K562 (cell line): ENCODE results near the gene MESP1. TPM values are rescaled to one million over a fixed set of nuclear protein-coding genes. Genes with fewer than 3 reads are reported as not detected.

ENCODE experiments used
- CAMTA2 ChIP-seq: fragments of 250-450 bp; sonication (Bioruptor Pico); conservative IDR thresholded peaks from 2 replicates; pipeline ENCODE4 v1.5.1; 2022
- CBX8 ChIP-seq: fragments of 200-600 bp; sonication (generic); IDR thresholded peaks from 2 replicates; pipeline ENCODE4 v1.6.1; 2012; ENCODE audit warnings: borderline replicate concordance, mixed run types, low read depth, mild to moderate bottlenecking, moderate library complexity, mixed read lengths, low read length, control low read depth, inconsistent platforms; ENCODE audit not compliant: poor library complexity, severe bottlenecking; ENCODE audit errors: extremely low read depth
- CLOCK ChIP-seq: fragments of 250-450 bp; sonication (Bioruptor Pico); IDR thresholded peaks from 2 replicates; pipeline ENCODE4 v1.4.0; 2020; ENCODE audit warnings: mild to moderate bottlenecking, moderate library complexity, borderline replicate concordance
- GTF2F1 ChIP-seq: IDR thresholded peaks from 2 replicates; pipeline ENCODE4 v1.6.1; 2011; ENCODE audit warnings: low read depth, low read length, improper control_type of control experiment
- MTF1 ChIP-seq: fragments of 250-450 bp; sonication (Bioruptor Pico); IDR thresholded peaks from 2 replicates; pipeline ENCODE4 v1.9.0; 2021; ENCODE audit warnings: moderate library complexity, mild to moderate bottlenecking, inconsistent platforms, borderline replicate concordance
- RAD21 ChIP-seq, 2 experiments: fragments of 250-450 bp in 1 of 2; fragments of 450-650 bp in 1 of 2; sonication (Bioruptor Pico) in 1 of 2; formaldehyde crosslinking in 1 of 2; IDR thresholded peaks in 1 of 2; conservative IDR thresholded peaks in 1 of 2; 2 replicates each; pipeline versions ENCODE4 v1.4.0 to v1.8.0; 2020 to 2022; ENCODE audit warnings: mild to moderate bottlenecking in 2 of 2, moderate library complexity in 1 of 2
- SREBF1 ChIP-seq: fragments of 150-350 bp; IDR thresholded peaks from 2 replicates; pipeline ENCODE4 v1.6.1; 2014; ENCODE audit warnings: antibody characterized with exemption, low read depth, low read length, borderline replicate concordance
- SRSF7 ChIP-seq: fragments of 200-400 bp; formaldehyde crosslinking; optimal IDR thresholded peaks from 2 replicates; pipeline ENCODE3; 2017; ENCODE audit warnings: mild to moderate bottlenecking, low read depth, low read length
- TFAP4 ChIP-seq: sonication (generic); formaldehyde crosslinking; IDR thresholded peaks from 2 replicates; pipeline ENCODE4 v1.8.0; 2022; ENCODE audit warnings: missing genetic modification reagents, mild to moderate bottlenecking, moderate library complexity, borderline replicate concordance
- ZBTB11 ChIP-seq, 3 experiments: fragments of 200-800 bp in 1 of 3; fragments of 250-450 bp in 1 of 3; fragments of 450-650 bp in 1 of 3; sonication (Bioruptor Pico) in 1 of 3; sonication (Bioruptor generic) in 1 of 3; formaldehyde crosslinking in 1 of 3; IDR thresholded peaks; 2 replicates each; pipeline versions ENCODE4 v1.6.1 to v1.8.0; 2016 to 2022; ENCODE audit warnings: mild to moderate bottlenecking in 2 of 3, missing genetic modification characterization in 2 of 3, missing compliant biosample characterization in 1 of 3, moderate library complexity in 1 of 3
- ZFP30 ChIP-seq: fragments of 250-450 bp; sonication (Bioruptor Pico); IDR thresholded peaks from 2 replicates; pipeline ENCODE4 v1.8.0; 2022; ENCODE audit warnings: moderate library complexity, mild to moderate bottlenecking, inconsistent platforms, borderline replicate concordance
- ZKSCAN8 ChIP-seq: fragments of 200-800 bp; sonication (Bioruptor generic); IDR thresholded peaks from 2 replicates; pipeline ENCODE4 v1.6.1; 2016; ENCODE audit warnings: missing genetic modification characterization, missing compliant biosample characterization
- ZNF830 ChIP-seq: fragments of 250-450 bp; sonication (Bioruptor Pico); IDR thresholded peaks from 2 replicates; pipeline ENCODE4 v1.5.0; 2021; ENCODE audit warnings: mild to moderate bottlenecking
- polyA plus RNA-seq, 8 experiments: library from polyadenylated mRNA; depleted of rRNA in 4 of 8; stranded (reverse) in 5 of 8; unstranded in 3 of 8; fragments of >200 nt; fragmentation: Nextera tagmentation in 2 of 8; fragmentation: Illumina TruSeq in 1 of 8; extraction: Ambion mirVana in 2 of 8; extraction: Trizol in 1 of 8; gene quantifications; 2 replicates each; pipeline versions ENCODE4 v1.2.1 to v1.2.3, GENCODE V29; 2011 to 2014; ENCODE audit warnings: inconsistent platforms in 1 of 8, missing spikeins in 1 of 8
- total RNA-seq, 7 experiments: library from RNA; depleted of rRNA in 6 of 7; stranded (reverse); fragments of >200 nt in 6 of 7; fragmentation: Illumina TruSeq in 2 of 7; extraction: Trizol in 2 of 7; gene quantifications; 2 replicates each; pipeline versions ENCODE4 v1.2.1 to v1.2.3, GENCODE V29; 2011 to 2021; ENCODE audit warnings: low replicate concordance in 1 of 7
- TF ChIP-seq, protein P1 (sequence below), 2 experiments: fragments of 250-450 bp in 1 of 2; fragments of 450-650 bp in 1 of 2; sonication (Bioruptor Pico) in 1 of 2; IDR thresholded peaks; 2 replicates each; pipeline versions ENCODE4 v1.6.1 to v1.8.0; 2016 to 2021; ENCODE audit warnings: mild to moderate bottlenecking in 2 of 2, moderate library complexity in 2 of 2, missing compliant biosample characterization in 1 of 2, missing genetic modification characterization in 1 of 2
- TF ChIP-seq, protein P2 (sequence below): sonication (generic); formaldehyde crosslinking; IDR thresholded peaks from 2 replicates; pipeline ENCODE4 v1.5.0; 2020; ENCODE audit warnings: missing genetic modification reagents

Gene MESP1
- total and polyA plus RNA-seq, 9 of the 15 experiments (the other 6 are each of a cell fraction or from before 2014, with no cell fraction given) = 0.14 to 1.1 (median 0.36) TPM; not detected in 4

- no peak for TF ChIP-seq CLOCK (CRISPR knock-in tag)
- TF ChIP-seq, protein P1, sequence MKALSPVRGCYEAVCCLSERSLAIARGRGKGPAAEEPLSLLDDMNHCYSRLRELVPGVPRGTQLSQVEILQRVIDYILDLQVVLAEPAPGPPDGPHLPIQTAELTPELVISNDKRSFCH (CRISPR knock-in tag; IDR thresholded peaks at IDR 0.05) = no peak
- TF ChIP-seq, protein P1 (tag; IDR thresholded peaks at IDR 0.05) = peak; percentile 48; the same call in 1 of the 2 replicates
- TF ChIP-seq MTF1 = no peak
- TF ChIP-seq ZFP30 (CRISPR knock-in tag) = no peak
- TF ChIP-seq SRSF7 = no peak
- no peak for TF ChIP-seq SREBF1
- no peak for TF ChIP-seq ZNF830 (CRISPR knock-in tag)
- TF ChIP-seq, protein P2, sequence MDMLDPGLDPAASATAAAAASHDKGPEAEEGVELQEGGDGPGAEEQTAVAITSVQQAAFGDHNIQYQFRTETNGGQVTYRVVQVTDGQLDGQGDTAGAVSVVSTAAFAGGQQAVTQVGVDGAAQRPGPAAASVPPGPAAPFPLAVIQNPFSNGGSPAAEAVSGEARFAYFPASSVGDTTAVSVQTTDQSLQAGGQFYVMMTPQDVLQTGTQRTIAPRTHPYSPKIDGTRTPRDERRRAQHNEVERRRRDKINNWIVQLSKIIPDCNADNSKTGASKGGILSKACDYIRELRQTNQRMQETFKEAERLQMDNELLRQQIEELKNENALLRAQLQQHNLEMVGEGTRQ (CRISPR knock-in tag) = no peak
- no peak for TF ChIP-seq ZKSCAN8 (CRISPR knock-in tag)
- TF ChIP-seq ZBTB11 (CRISPR knock-in tag; IDR thresholded peaks at IDR 0.05) = peak in 1 of 3 experiments; percentile 59; a peak in 2 of 6 replicates
- TF ChIP-seq RAD21 (CRISPR knock-in tag; conservative IDR thresholded peaks at IDR 0.05 in 1 of 2, IDR thresholded peaks at IDR 0.05 in 1 of 2) = peak; percentile 10 to 32; a peak in 3 of 4 replicates
- TF ChIP-seq GTF2F1 = 0 out of 2 replicates have a peak, but pooled peaks have one; percentile 41
- TF ChIP-seq CAMTA2 (CRISPR knock-in tag) = no peak
- peak; percentile 54; the same call in 1 of the 2 replicates for TF ChIP-seq TFAP4 (CRISPR knock-in tag)
- TF ChIP-seq CBX8 = no peak
These were observed 25.4 kb upstream of the MESP1 start, which contains the start of gene MESP2 (continued) for GRCh38 chr15:89776274-89777072.
